GM20000 (cell line): ENCODE results near the gene KCNIP4.

Experiments
- DNase-seq: peaks from one replicate; pipeline ENCODE4 v3.0.0; 2012; ENCODE audit warnings: low spot score
- CTCF ChIP-seq: IDR thresholded peaks from 2 replicates; pipeline ENCODE4 v1.5.1; 2012; ENCODE audit warnings: mild to moderate bottlenecking, control low read depth; ENCODE audit errors: extremely low read depth, missing control alignments

Gene KCNIP4

GRCh38 chr4:21490682-21491081 is 457.9 kb downstream of the KCNIP4 start:
- DNase-seq: no peak
- TF ChIP-seq CTCF: no peak

GRCh38 chr4:21476757-21477156 is 471.8 kb downstream of the KCNIP4 start:
- no peak for DNase-seq
- TF ChIP-seq CTCF: no peak

GRCh38 chr4:21474195-21474594 is 474.4 kb downstream of the KCNIP4 start:
- no peak for DNase-seq
- no peak for TF ChIP-seq CTCF

GRCh38 chr4:21470535-21470934 is 478.0 kb downstream of the KCNIP4 start:
- DNase-seq: no peak

GRCh38 chr4:21469438-21470300 is 478.9 kb downstream of the KCNIP4 start:
- DNase-seq: peak; percentile 11

More at GRCh38 chr4:21470535-21470934, 478.0 kb downstream of the KCNIP4 start:
- no peak for TF ChIP-seq CTCF

GRCh38 chr4:21467551-21467950 is 481.0 kb downstream of the KCNIP4 start:
- no peak for DNase-seq
- TF ChIP-seq CTCF: no peak

More at GRCh38 chr4:21469438-21470300, 478.9 kb downstream of the KCNIP4 start:
- no peak for TF ChIP-seq CTCF

- DNase-seq: no peak
- TF ChIP-seq CTCF: no peak
These were observed 491.3 kb downstream of the KCNIP4 start for GRCh38 chr4:21457086-21457840.
